Retinal pigment epithelial cell (primary cell): ENCODE data around the gene HSPA2.
A peak's percentile ranks its signal among the peaks of the same experiment; 100 is the strongest.
"Not testable (repeated sequence)": the region's sequence is repeated elsewhere in the genome, so short reads cannot be mapped to it uniquely, and the experiment has no call there.

Experiments used
- DNase-seq: peaks from one replicate; pipeline ENCODE4 v3.0.0-alpha.2; 2010; ENCODE audit warnings: low read depth
- H3K4me3 ChIP-seq: 2 replicates; pipeline ENCODE4 v1.5.1; 2011; ENCODE audit warnings: mild to moderate bottlenecking, low read length, control low read depth, moderate library complexity
- TF ChIP-seq, protein P1 (sequence below): conservative IDR thresholded peaks from 2 replicates; pipeline ENCODE4 v1.5.1; 2011; ENCODE audit warnings: low read depth, low read length, control low read depth, inconsistent platforms

HSPA2 gene

GRCh38 chr14:64562436-64562835, 21.9 kb downstream of the HSPA2 start:
- no peak for DNase-seq
- H3K4me3 ChIP-seq = no peak overlapping the region
- TF ChIP-seq, protein P1, sequence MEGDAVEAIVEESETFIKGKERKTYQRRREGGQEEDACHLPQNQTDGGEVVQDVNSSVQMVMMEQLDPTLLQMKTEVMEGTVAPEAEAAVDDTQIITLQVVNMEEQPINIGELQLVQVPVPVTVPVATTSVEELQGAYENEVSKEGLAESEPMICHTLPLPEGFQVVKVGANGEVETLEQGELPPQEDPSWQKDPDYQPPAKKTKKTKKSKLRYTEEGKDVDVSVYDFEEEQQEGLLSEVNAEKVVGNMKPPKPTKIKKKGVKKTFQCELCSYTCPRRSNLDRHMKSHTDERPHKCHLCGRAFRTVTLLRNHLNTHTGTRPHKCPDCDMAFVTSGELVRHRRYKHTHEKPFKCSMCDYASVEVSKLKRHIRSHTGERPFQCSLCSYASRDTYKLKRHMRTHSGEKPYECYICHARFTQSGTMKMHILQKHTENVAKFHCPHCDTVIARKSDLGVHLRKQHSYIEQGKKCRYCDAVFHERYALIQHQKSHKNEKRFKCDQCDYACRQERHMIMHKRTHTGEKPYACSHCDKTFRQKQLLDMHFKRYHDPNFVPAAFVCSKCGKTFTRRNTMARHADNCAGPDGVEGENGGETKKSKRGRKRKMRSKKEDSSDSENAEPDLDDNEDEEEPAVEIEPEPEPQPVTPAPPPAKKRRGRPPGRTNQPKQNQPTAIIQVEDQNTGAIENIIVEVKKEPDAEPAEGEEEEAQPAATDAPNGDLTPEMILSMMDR = no peak

- no peak for DNase-seq
- H3K4me3 ChIP-seq = no peak overlapping the region
- TF ChIP-seq, protein P1 = no peak
These were observed 23.2 kb downstream of the HSPA2 start for GRCh38 chr14:64563696-64564095.

DNA sequence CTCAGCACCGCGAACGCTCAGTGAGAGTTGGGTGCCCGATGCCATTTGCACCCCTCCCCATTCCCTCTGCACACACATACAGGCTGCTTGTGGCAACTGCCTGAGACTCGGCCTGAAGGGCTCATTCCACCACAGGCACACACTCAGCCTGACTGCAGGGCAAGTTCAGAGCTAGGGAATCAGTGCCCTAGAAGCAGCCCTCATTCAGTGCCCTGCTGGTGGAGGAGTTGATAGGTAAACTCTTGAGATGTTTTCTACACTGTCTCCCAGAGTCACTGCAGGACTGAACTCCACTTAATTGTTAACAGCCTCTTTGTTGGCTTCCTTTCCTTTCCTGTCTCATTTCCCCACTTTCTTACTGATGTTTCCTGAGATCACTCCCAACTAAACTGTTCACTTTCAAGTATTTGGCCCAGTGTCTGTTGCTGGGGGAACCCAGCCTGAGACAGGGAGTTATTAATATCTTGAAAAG, 26.1 kb downstream of the HSPA2 start:
- no peak for DNase-seq
- no peak overlapping the region for H3K4me3 ChIP-seq
- TF ChIP-seq, protein P1 = no peak

GRCh38 chr14:64569138-64569631, 28.6 kb downstream of the HSPA2 start:
- H3K4me3 ChIP-seq = no peak overlapping the region
- TF ChIP-seq, protein P1 = no peak
- DNase-seq = peak; percentile 75

DNA sequence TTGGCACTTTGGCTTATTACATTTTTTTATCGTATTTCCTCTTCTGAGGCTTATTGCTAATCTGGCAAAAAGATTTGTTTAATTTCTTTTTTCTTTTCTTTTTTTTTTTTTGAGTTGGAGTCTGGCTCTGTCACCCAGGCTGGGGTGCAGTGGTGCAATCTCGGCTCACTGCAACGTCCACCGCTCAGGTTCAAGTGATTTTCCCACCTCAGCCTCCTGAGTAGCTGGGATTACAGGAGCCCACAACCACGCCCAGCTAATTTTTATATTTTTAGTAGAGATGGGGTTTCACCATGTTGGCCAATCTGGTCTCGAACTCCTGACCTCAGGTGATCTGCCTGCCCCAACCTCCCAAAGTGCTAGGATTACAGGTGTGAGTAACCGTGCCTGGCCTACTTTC, 29.1 kb downstream of the HSPA2 start:
- DNase-seq = not testable (repeated sequence)

DNA sequence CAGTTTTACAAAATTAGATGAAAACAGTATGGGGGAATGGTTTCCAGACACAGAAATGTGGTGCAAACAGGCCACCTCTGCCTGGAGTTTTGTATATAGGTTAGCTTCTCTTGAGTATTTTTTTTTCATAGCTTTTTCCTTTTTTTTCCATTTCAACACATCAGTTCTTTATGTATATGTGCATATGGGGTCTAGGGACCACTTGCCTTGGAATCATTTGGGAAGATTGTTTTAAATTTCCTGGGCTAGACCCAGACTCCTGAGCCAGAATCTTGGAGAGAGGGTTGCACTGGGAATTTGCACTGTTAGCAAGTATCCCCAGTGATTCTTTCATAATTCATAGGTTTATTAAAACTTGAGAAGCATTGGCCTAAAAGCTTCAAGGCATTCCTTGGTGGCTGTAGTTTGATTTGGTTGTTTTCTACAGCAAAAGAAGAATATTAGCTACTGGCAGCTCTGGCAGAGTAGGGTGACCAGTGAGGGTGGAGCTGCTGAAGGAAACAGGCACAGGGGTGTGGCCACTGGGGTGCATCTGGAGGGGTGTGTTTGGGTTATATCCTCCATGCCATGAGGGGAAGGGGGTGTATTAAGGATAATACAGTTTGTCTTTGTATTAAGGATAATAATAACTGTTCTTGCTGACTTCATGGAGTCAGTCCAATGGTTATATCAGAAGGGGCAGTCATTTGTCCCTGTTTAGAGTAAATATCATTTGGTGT, 32.0 kb downstream of the HSPA2 start:
- no peak overlapping the region for H3K4me3 ChIP-seq
- DNase-seq = no peak
- TF ChIP-seq, protein P1 = no peak

More for the DNA sequence above, 29.1 kb downstream of the HSPA2 start:
- H3K4me3 ChIP-seq = not testable (repeated sequence)

DNA sequence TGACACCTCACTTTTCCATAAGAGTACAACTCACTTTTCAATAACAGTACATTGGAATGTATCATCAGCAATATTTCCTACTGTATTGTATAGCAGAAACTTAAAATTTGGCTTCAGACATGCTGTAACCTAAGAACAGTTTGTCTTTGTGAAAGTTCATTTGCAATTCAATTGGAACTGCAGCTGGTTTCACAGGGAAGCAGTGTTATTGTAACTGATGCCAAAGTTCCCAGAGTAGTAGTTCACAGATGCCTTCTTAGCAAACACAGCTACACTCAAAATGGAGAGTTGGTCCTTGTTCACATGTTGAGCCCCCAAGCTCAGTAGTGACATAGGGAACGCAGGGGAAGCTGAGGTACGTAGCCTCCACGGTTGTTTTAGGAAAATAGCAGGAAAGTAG, 32.6 kb downstream of the HSPA2 start:
- TF ChIP-seq, protein P1 = no peak
- no peak overlapping the region for H3K4me3 ChIP-seq
- DNase-seq = no peak
